Neuron (in vitro differentiated cells): Measurements from ENCODE around the gene EXD3.

ENCODE experiments used
- H2AFZ ChIP-seq: one replicate; pipeline ENCODE4 v1.6.1; 2013; ENCODE audit warnings: low read depth, mild to moderate bottlenecking, inconsistent platforms, low read length, moderate library complexity
- H3K27me3 ChIP-seq: one replicate; pipeline ENCODE4 v1.6.1; 2013; ENCODE audit warnings: low read length; ENCODE audit not compliant: insufficient read depth
- H3K36me3 ChIP-seq: one replicate; pipeline ENCODE4 v1.6.1; 2013; ENCODE audit warnings: low read length; ENCODE audit not compliant: insufficient read depth
- H3K4me1 ChIP-seq: one replicate; pipeline ENCODE4 v1.6.1; 2013; ENCODE audit warnings: low read length; ENCODE audit not compliant: insufficient read depth
- H3K4me3 ChIP-seq: 2 replicates; pipeline ENCODE4 v1.5.1; 2013; ENCODE audit warnings: mild to moderate bottlenecking, low read length, moderate library complexity
- H3K9me3 ChIP-seq: one replicate; pipeline ENCODE4 v1.6.1; 2013; ENCODE audit warnings: low read length

EXD3 gene

DNA sequence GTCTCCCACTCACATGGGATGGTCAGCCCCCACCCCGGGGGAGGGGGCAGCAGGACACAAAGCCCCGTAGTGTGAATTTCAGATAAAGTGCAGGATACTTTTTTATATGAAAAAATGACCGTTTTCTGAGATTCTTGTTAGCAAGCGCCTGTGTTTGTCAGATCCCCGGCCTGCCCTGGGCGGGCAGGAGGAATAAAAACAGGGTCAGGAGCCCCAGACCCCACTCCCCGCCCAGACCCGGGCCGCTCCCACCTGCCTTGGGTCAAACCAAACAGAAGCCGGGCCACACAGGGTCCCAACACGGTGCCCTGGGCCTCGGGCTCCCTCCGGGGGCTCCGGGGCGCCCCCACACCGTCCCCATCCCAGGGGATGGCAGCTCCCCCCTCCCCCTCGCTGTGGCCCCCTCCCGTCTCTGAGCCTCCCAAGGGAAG is 107.4 kb downstream of the EXD3 start:
- Histone ChIP-seq H3K4me1 (peaks cover 42% of the 10 kb centered on the region), H3K27me3 (no peaks in the 10 kb centered on the region), H3K36me3 (no peaks in the 10 kb centered on the region), H3K4me3 (no peak overlapping the region), H3K9me3 (no peaks in the 10 kb centered on the region), H2AFZ (no peak overlapping the region)

DNA sequence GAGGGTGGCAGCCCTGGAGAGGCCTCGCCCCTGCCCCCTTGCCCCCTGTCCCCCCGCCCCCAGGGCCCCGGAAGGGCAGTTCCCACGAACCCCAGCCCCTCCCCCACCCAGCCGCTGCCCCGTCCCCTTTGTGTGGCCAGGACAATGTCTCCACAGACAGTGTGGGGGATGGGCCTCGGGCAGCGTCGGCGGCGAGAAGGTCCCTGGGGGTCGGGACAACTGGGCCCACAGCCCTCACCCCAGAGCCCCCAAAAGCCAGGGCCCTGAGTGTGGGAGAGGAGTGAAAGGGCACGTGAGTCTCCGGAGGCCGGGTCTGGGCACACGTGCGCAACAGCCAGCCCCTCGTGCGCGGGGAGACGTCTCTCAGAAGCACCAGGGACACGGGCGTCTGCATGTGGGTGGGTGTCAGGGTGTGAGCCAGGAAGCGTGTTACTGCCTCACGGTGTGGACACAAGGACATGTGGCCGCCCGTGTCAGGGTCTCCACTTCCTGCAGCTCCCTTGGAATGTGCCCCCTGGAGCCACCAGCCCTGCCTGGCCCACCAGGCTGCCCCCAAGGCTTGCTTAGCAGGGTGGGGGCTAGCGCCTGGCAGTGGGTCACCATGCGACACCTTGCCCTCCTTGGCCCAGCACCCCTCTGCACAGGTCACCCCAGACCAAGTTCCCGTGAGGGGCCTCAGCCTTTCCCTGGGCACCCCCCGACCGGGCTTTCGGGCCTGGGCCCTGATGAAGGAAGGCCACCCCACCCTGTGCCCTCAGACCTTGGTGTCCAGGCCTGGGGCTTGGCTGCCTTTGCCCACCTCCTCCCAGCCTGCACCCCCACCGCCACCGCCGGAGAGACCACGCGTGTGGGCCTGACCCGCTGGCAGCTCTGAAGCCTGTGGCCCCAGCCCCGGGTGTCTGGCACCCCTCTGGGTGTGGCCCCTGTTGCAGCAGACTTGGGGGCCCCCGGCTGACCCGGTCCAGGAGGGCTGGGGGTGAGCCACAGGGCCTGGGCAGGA is 108.1 kb downstream of the EXD3 start:
- no peak overlapping the region for H3K4me3 ChIP-seq
- no peaks in the 10 kb centered on the region for H3K9me3 ChIP-seq
- peaks cover 38% of the 10 kb centered on the region for H3K4me1 ChIP-seq
- no peaks in the 10 kb centered on the region for H3K36me3 ChIP-seq
- H3K27me3 ChIP-seq: no peaks in the 10 kb centered on the region
- no peak overlapping the region for H2AFZ ChIP-seq

DNA sequence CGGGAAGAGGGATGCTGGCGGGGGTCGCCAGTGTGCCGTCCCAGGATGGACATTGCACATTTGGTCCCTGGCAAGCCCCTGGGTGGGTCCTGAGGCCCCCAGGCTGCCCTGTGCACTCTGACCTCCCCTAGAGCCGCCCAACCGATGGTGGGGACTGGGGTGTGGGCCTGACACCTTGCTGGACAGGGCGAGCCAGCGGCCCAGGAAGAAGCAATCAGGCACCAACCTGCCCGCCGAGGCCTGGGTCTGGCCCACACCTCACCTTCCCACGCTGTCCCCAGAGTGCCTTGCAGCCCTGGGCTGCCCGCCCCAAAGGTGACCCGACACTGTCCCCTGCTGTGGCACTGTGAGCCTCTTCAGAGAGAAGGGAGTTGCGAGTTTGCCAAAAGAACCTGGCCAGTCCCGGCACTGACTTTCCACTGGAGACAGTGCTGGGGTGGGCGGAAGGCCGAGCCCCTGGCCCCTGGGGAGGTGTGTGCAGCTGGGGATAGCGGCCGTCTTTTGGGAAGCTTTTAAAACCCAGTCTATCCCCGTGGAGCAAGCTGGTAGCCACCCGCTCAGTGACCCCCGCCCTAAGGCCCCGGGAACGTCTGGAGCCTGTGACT is 108.9 kb downstream of the EXD3 start:
- no peak overlapping the region for H2AFZ ChIP-seq
- peaks cover 38% of the 10 kb centered on the region for H3K4me1 ChIP-seq
- H3K27me3 ChIP-seq: no peaks in the 10 kb centered on the region
- no peak overlapping the region for H3K4me3 ChIP-seq
- H3K9me3 ChIP-seq: no peaks in the 10 kb centered on the region
- no peaks in the 10 kb centered on the region for H3K36me3 ChIP-seq

DNA sequence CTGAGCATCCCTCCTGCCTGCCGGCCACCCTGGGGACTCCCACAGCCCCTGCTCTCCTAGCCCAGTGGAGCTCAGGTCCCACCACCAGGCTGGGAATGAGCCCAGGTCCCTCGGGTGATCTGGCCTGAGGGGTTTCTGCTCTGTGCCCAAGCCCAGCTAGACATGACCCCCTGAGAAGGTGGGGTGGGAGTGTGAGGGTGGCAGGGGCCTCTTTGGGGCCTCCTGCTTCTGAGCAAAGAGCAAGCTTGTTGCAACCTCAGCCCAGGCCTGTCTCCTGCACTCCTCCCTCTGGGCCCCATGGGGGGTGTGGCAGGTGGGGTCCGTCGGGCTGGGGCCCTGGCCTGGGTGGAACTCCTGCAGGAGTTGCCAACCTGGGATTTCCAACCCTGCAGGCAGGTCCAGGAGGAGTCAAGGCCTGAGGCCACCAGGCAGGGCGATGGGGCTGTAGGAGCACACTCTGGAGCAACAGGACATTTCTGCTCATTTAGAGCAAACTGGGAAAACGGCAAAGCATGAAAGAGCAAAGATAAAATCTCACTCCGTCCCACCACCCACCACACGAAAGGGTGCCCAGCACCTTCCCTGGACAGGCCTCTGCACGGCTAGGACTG is 109.5 kb downstream of the EXD3 start:
- Histone ChIP-seq H3K4me3 (no peak overlapping the region), H3K27me3 (no peaks in the 10 kb centered on the region), H3K9me3 (no peaks in the 10 kb centered on the region), H3K4me1 (peaks cover 38% of the 10 kb centered on the region), H2AFZ (no peak overlapping the region), H3K36me3 (no peaks in the 10 kb centered on the region)

DNA sequence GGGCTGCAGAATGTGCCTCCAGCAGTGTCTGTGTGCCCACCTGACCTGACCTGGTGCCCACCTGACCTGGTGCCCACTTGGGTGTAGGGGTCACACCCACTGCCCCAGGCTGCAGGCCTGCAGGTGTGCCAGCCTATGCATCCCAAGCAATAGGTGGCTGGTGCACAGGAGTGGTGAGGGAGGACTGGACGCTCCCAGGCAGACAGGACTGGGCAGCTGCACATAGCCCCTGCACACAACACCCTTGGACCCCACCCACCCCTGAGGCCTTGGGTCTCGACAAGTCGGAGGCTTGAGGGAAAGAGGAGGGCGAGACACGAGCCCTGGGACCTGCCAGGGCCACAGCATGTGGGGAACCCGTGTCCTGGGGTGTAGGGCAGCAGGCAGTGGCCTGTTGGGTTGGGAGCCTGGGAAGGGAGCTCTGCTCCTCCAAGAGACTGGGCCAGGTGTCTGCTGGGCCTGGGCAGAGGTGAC is 110.1 kb downstream of the EXD3 start:
- Histone ChIP-seq H3K27me3 (no peaks in the 10 kb centered on the region), H3K4me3 (no peak overlapping the region), H2AFZ (no peak overlapping the region), H3K36me3 (no peaks in the 10 kb centered on the region), H3K4me1 (peaks cover 43% of the 10 kb centered on the region), H3K9me3 (no peaks in the 10 kb centered on the region)

DNA sequence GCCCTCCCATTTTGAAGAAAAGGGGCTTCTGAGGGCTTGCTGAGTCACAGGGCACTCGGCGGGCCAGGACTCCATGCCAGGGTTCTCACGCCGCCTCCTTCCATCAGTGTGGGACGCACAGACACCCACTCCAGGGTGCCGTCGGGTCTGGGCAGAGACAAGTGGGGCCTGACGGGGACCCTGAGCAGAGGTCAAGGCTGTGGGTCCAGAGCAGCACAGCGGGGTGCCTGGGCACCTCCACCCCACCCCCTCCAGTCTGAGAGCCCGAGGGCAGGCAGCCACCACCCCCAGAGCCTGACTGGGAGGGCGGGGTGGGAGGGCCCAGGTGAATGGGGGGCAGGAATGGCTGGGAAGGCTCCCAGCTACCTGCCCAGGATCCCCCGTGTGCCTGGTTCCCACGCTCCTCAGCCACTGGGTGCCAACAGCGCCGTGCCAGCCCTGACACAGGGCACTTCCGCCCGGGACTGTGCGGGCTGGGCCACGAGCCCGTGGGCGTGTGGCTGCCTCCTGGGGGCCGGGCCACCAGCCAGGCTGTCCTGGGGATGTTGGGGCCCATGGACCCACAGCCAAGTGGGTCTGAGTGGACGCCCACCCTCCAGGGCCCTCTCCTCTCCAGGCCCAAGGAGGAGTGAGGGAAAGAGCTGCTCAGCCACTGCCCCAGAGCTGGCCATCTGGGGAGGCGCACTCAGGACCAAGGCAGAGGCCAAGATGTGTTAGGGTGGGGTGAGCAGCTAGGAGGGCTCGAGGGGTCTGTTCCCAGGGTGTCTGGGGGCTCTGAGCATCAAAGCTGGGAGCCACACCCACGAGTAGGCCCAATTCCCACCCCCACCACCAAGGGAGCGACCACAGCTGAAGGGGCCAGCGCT is 110.7 kb downstream of the EXD3 start:
- no peaks in the 10 kb centered on the region for H3K9me3 ChIP-seq
- peaks cover 44% of the 10 kb centered on the region for H3K4me1 ChIP-seq
- no peaks in the 10 kb centered on the region for H3K36me3 ChIP-seq

DNA sequence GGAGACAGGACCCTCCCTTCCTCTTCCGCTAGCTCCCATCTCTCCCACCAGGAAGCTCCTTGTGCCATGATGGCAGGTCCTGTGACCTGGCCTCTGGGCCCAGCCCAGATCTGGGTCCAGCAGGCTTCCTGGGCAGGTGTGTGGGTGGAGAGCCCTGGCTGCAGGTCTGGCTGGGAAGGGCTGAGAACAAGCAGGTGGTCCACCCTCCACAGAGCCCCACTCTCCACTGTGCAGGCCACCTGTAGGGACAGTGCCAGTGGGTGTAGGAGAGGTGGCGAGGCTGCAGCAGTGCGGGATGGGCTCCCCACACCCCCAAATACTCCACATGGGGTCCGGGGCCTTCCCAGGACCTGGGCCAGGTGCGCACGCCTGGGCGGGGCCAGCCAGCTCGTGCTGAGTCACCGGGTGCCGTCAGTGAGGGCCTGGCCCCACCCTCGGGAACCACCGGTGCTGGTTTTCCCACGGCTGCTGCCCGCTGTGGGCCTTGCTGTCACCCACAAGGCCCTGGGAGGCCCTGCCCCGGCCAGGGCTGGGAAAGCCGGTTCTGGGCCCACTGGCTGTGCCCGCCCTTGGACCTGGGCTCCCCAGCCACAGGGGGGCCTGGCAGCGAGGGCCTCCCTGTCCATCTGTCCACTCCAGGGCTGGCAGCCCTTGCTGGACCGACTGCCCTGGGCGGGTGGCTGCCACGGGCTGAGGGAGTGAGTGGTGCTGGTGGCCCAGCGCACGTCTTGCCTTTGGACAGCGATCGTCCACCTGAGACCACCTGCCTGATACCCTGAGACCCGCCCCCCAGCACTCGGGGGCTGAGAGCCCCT is 111.6 kb downstream of the EXD3 start:
- Histone ChIP-seq H3K4me1 (peaks cover 49% of the 10 kb centered on the region), H3K36me3 (no peaks in the 10 kb centered on the region)

More for the DNA sequence above, 110.7 kb downstream of the EXD3 start:
- no peak overlapping the region for H2AFZ ChIP-seq
- H3K27me3 ChIP-seq: no peaks in the 10 kb centered on the region
- H3K4me3 ChIP-seq: no peak overlapping the region

DNA sequence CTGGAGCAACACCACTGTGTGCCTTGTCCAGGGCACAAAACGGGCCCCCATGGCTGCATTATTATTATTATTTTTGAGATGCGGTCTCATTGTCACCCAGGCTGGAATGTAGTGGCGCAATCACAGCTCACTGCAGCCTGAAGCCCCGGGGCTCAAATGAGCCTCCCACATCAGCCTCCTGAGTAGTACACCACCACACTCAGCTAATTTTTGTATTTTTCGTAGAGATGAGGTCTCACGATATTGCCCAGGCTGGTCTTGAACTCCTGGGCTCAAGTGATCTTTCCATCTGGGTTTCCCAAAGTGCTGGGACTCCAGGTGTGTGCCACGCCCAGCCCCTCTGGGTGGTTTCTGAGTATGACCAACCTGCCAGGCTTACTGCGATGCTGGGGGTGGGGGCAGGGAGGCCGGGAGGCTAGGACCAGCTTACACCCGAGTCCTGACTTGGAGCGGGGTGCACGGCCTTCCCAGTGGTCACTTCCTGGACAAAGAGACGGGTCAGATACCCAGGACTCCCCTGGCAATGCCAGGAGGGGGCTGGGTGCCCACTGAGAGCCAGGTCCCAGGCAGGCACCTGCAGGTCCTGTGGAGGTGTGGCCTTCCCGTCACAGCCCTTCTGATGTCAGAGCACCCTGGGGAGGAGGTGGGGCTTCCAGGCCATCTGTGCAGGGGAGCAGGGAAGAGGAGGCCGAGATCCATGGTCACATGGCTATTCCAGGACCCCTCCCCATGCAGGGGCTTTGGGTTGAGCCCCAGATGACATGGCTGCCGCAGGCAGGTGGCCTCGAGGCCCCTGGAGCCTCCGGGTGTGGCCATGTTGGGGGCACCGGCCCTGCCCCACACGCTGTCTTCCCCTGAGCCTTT is 112.5 kb downstream of the EXD3 start:
- Histone ChIP-seq H2AFZ (no peak overlapping the region), H3K9me3 (no peaks in the 10 kb centered on the region), H3K4me1 (peaks cover 55% of the 10 kb centered on the region), H3K27me3 (no peaks in the 10 kb centered on the region), H3K4me3 (no peak overlapping the region), H3K36me3 (no peaks in the 10 kb centered on the region)

More for the DNA sequence above, 111.6 kb downstream of the EXD3 start:
- no peaks in the 10 kb centered on the region for H3K27me3 ChIP-seq
- no peak overlapping the region for H2AFZ ChIP-seq
- H3K4me3 ChIP-seq: no peak overlapping the region
- no peaks in the 10 kb centered on the region for H3K9me3 ChIP-seq

DNA sequence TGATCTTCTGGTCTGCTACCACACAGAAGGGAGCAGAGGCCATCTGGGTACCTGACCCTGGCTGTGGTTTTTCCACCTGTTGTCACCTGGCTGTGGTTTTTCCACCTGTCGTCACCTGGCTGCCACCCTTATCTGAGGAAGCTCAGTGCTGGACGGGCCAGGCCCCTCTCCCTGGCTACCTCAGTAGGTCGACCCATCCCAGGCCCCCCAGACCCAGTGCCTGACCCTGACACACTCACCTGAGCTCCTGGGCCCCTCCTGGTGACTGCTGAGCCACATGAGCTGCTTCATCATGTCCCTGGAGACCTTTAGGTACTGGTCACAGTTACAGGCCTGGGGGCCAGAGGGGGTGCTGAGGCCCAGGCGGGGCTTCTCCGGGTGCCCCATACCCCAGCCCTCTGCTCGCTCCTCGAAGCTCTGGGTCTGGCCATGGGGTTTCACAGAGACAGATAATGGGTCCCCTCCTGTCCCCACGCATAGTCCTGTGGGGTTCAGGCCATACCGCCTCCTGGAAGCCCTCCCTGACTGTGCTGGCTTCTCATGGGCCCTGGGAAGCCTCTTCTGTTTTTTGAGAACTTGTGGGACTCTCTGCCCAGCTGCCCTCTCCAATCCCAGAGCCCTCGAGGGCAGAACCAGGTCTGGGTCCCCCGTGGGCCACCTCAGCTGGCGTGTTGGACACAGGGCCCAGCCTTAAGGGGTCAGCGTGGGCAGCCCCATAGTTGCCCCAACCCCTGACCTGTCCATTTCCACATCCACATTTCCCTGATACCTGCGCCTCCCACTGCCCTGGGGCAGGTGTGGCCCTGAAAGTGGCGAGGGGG is 113.4 kb downstream of the EXD3 start:
- Histone ChIP-seq H3K4me1 (peaks cover 55% of the 10 kb centered on the region), H3K4me3 (no peak overlapping the region), H3K36me3 (no peaks in the 10 kb centered on the region), H3K9me3 (no peaks in the 10 kb centered on the region), H3K27me3 (no peaks in the 10 kb centered on the region), H2AFZ (no peak overlapping the region)

DNA sequence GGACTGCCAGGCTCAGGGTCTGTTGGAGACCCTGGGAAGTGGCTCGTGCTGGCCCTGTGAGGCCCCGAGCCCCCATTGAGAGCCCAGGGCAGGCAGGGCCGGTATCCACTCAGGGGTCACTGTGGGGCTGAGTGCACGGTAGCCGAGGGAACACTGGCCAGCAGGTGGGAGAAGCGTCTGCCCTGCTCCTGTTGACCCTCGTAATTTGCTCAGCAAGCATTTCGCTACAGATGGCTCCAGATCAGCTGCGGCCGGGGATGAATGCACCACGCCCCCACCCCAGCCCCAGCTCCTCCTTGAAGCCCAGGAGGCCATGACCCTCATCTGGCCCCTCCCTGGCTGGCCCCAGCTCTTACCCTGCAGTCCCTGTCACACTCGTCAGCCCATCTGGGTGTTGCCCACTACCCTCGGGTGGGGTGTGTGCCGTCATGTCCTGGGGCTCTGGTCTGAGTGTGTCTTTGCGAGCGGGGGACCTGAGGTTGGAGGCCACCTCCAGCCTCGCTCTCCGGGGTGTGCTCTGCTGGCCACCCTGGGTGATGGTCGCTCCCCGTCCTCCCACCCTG is 114.8 kb downstream of the EXD3 start:
- Histone ChIP-seq H3K4me3 (no peak overlapping the region), H3K27me3 (no peaks in the 10 kb centered on the region), H3K36me3 (no peaks in the 10 kb centered on the region), H3K4me1 (peaks cover 56% of the 10 kb centered on the region), H3K9me3 (no peaks in the 10 kb centered on the region), H2AFZ (no peak overlapping the region)
